SH-SY5Y (cell line): Measurements from ENCODE around the gene CRY1.

ENCODE experiments used
- GATA2 ChIP-seq: IDR thresholded peaks from 2 replicates; pipeline ENCODE4 v1.6.1; 2011; ENCODE audit warnings: mild to moderate bottlenecking, low read depth, low read length
- GATA3 ChIP-seq: IDR thresholded peaks from 2 replicates; pipeline ENCODE4 v1.6.1; 2011; ENCODE audit warnings: low read depth, mild to moderate bottlenecking, low read length, moderate library complexity

CRY1 gene

DNA sequence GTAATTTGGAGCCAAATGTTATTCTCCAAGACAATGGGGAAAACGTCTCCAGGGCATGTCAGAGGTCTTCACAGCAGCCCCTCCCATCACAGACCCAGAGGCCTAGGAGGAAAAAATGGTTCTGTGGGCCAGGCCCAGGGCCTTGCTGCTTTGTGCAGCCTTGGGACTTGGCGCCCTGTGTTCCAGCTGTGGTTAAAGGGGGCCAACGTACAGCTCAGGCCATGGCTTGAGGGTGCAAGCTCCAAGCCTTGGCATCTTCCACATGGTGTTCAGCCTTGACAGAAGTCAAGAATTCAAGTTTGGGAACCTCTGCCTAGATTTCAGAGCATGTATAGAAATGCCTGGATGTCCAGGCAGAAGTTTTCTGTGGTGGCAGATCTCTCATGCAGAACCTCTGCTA, 3.2 kb upstream of the CRY1 start:
- TF ChIP-seq GATA2 (no peak), GATA3 (no peak)

- TF ChIP-seq GATA2: no peak
- TF ChIP-seq GATA3: no peak
Observed at GRCh38 chr12:107094183-107094448, 767 bp upstream of the CRY1 start.

DNA sequence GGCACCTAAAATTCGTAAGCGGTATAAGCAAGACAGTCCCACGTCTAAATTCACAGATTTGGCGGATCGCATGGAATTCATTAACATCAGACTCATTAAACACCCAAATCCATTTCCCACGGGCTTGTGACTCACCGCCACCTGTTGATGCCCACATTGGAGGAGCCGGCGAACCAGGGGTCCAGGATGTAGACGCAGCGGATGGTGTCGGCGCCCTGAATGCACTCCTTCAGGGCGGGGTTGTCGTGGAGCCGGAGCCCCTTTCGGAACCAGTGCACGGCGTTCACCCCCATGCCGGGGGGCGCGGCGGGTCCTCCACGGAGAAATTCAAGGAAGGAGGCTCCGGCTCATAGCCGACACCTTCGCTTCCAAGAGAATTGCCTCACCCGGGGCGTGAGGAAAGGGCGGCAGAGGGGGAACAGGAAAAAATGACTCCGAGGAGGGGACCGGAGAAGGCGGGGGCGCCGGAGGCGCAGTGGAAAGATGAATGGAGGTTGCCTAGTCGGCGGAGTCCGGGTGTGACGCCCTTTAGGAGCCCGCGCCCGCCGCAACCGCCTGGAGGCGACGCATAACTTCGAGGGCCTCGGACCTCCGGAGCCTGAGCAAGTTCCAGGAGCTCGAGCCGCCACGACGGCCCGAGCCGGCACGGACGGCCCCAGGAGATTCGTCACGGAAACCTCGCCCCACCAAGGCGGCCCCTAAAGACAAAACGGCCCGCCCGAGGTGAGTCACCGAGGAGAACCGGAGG, 506 bp downstream of the CRY1 start:
- no peak for TF ChIP-seq GATA3
- no peak for TF ChIP-seq GATA2

DNA sequence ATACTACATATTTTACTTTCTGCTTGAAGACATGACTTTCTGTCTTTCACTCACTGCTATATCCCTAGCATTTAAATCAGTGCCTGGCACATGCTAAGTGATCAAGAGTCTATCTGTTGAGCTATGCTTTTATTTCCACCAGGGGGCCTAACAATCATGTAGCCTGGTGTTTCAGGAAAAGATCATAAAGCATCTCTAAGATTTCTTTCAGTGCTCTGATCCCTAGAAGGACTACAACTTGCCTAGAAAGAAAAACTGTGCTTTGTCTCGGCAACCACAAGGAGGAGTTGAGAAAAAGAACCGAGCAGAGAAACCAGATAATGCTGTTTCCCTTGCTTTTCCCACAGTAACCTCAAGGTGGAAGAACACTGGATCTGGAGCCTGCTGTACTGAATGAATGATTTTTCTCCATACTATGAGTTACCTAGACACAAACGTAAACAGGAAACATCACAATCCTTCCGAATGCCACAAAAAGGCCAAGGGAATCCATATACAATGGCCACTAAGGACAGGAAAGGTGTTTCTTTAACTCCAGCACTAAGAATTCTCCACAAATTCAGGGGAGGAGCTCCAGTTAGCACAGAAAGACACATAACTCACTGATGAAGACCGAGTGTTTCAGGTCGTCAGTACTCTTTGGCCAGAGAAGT, 1.2 kb downstream of the CRY1 start:
- TF ChIP-seq GATA2: no peak
- TF ChIP-seq GATA3: no peak

DNA sequence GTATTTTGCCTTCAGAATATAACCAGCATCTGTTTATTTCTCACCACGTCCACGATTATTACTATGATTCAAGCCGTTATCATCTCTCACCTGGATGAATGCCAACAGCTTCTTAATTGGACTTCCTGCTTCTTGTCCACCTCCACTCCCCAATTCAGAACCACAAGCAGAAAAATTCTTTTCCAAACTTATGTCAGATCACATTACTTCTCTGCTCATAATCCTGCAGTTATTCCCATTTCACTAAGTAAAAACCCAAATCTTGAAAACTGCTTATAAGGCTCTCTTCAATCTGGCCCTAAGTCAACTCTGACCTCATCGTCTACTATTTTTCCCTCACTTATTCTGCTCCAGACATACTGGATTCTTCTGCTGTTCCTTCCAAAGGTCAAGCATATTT, 2.0 kb downstream of the CRY1 start:
- no peak for TF ChIP-seq GATA3
- TF ChIP-seq GATA2: no peak

GRCh38 chr12:107090711-107091110, 2.6 kb downstream of the CRY1 start:
- TF ChIP-seq GATA3 (no peak), GATA2 (no peak)

- TF ChIP-seq GATA2: no peak
- no peak for TF ChIP-seq GATA3
Observed at GRCh38 chr12:107088912-107089311, 4.4 kb downstream of the CRY1 start.

DNA sequence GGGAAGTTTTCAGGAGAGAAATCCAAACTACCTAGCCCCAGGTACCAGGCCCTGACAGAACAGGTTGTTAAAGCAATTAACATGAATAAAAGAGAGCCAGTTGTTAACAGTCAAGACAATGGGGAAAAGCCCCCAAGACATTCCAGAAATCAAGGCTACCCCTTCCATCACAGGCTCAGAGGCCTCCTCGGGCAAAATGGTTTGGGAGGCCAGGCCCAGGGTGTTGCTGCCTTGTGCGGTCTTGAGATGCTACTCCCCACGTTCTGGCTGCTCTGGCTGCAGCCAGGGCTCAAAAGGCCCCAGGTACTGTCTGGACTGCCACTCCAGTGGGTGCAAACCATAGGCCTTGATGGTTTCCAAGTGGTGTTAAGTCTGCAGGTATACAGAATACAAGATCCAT, 7.0 kb downstream of the CRY1 start:
- no peak for TF ChIP-seq GATA2

DNA sequence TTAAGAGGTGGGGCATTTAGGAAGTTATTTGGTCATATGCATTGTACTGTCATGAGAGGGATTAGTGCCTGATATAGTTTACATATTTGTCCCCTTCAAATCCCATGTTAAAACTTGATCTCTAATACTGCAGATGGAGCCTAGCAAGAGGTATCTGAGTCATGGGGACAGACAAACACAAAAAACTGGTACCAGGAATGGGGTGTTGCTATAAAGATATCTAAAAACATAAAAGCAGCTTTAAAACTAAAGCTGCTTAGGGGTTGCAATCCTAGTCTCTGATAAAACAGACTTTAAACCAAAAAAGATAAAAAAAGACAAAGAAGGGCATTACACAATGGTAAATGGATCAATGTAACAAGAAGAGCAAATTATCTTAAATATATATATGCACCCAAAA, 11.6 kb downstream of the CRY1 start:
- TF ChIP-seq GATA2: no peak
- TF ChIP-seq GATA3: no peak

GRCh38 chr12:107080299-107080698, 13.1 kb downstream of the CRY1 start:
- TF ChIP-seq GATA2 (no peak), GATA3 (no peak)

GRCh38 chr12:107079172-107080011, 14.0 kb downstream of the CRY1 start:
- TF ChIP-seq GATA2 (no peak), GATA3 (no peak)

DNA sequence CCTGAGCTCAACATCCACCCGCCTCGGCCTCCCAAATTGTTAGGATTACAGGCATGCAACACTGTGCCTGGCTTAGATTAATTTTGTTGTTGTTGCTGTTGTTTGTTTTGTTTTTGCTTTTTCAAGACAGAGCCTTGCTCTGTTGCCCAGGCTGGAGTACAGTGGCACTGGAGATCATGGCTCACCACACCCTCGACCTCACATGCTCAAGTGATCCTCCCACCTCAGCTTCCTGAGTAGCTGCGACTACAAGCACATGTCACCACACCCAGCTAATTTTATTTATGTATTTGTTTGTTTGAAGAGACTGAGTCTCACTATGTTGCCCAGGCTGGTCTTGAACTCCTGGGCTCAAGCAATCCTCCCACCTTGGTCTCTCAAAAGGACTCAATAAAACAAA, 26.7 kb downstream of the CRY1 start:
- TF ChIP-seq GATA3 (no peak), GATA2 (no peak)

GRCh38 chr12:107064687-107065086, 28.7 kb downstream of the CRY1 start:
- TF ChIP-seq GATA2 (no peak), GATA3 (no peak)

GRCh38 chr12:107064243-107064642, 29.1 kb downstream of the CRY1 start:
- no peak for TF ChIP-seq GATA3
- no peak for TF ChIP-seq GATA2

GRCh38 chr12:107058190-107058589, 35.2 kb downstream of the CRY1 start:
- TF ChIP-seq GATA2 (no peak), GATA3 (no peak)
